A549 (cell line): ENCODE results near the gene POLR3GL. TPM values are rescaled to one million over a fixed set of nuclear protein-coding genes. Genes with fewer than 3 reads are reported as not detected.

Source experiments
- ATAC-seq, 2 experiments: fragments of 200-7000 bp in 1 of 2; fragments of >200 bp in 1 of 2; cut with Nextera tagmentation in 1 of 2; cut with Tn5 transposase in 1 of 2; 3 replicates each; pipeline versions ENCODE4 v1.8.0 to v1.9.1; 2018 to 2020; ENCODE audit warnings: mild to moderate bottlenecking in 1 of 2, moderate library complexity in 1 of 2
- CTCF ChIA-PET: fragments of 300-600 bp; sonication (Branson Sonifier 250); formaldehyde crosslinking; extraction: SDS; loops from one replicate; lab custom pipeline; 2021; ENCODE audit warnings: antibody characterized with exemption, inconsistent platforms; lab: Yijun Ruan, JAX
- POLR2A ChIA-PET: fragments of 350-600 bp; formaldehyde crosslinking; extraction: SDS; loops from one replicate; lab custom pipeline; 2021; ENCODE audit warnings: antibody characterized with exemption, inconsistent platforms; lab: Yijun Ruan, JAX
- DNase-seq, 2 experiments: peaks; one replicate each; pipeline versions ENCODE4 v3.0.0 to v3.0.0-alpha.2; 2011 to 2016; ENCODE audit warnings: low read depth in 1 of 2, low spot score in 1 of 2
- FAIRE-seq: peaks from 2 replicates; lab custom pipeline; 2011; peaks lifted over from hg19 to GRCh38; lab: Jason Lieb, UNC
- H3K27ac ChIP-seq, 2 experiments: fragments of >200 bp; sonication (Bioruptor Twin); formaldehyde crosslinking; 3 replicates each; pipeline ENCODE4 v1.5.1; 2016 to 2017
- H3K4me1 ChIP-seq: fragments of >200 bp; sonication (Bioruptor Twin); formaldehyde crosslinking; 3 replicates; pipeline ENCODE4 v1.6.1; 2016
- H3K4me2 ChIP-seq: fragments of >200 bp; sonication (Bioruptor Twin); formaldehyde crosslinking; 3 replicates; pipeline ENCODE4 v1.6.1; 2016
- H3K4me3 ChIP-seq: fragments of >200 bp; sonication (Bioruptor Twin); formaldehyde crosslinking; 3 replicates; pipeline ENCODE4 v1.5.1; 2016
- H3K9me3 ChIP-seq: fragments of >200 bp; sonication (Bioruptor Twin); formaldehyde crosslinking; 3 replicates; pipeline ENCODE4 v1.6.1; 2016
- BHLHE40 ChIP-seq: IDR thresholded peaks from 2 replicates; pipeline ENCODE4 v1.6.1; 2012; ENCODE audit warnings: low read depth, low read length, inconsistent platforms
- CBX8 ChIP-seq: fragments of 200-600 bp; sonication (generic); IDR thresholded peaks from 2 replicates; pipeline ENCODE4 v1.6.1; 2016
- CHD2 ChIP-seq: fragments of 150-350 bp; IDR thresholded peaks from 2 replicates; pipeline ENCODE4 v1.6.1; 2014; ENCODE audit warnings: low read length; ENCODE audit not compliant: partially characterized antibody
- EHF ChIP-seq: fragments of 250-450 bp; sonication (Bioruptor Pico); IDR thresholded peaks from 2 replicates; pipeline ENCODE4 v1.5.0; 2020; ENCODE audit warnings: mild to moderate bottlenecking
- EP300 ChIP-seq, 2 experiments: fragments of >200 bp; sonication (Bioruptor Twin); formaldehyde crosslinking; IDR thresholded peaks; 2 replicates in 1 of 2; 3 replicates in 1 of 2; pipeline ENCODE4 v1.6.1; 2016 to 2017
- HDAC2 ChIP-seq: fragments of 200-600 bp; sonication (generic); IDR thresholded peaks from 2 replicates; pipeline ENCODE4 v1.6.1; 2016
- HOXA7 ChIP-seq: fragments of 250-450 bp; sonication (Bioruptor Pico); IDR thresholded peaks from 2 replicates; pipeline ENCODE4 v1.5.0; 2020; ENCODE audit warnings: mild to moderate bottlenecking, moderate library complexity
- MAZ ChIP-seq: fragments of 150-350 bp; IDR thresholded peaks from 2 replicates; pipeline ENCODE4 v1.6.1; 2014; ENCODE audit warnings: antibody characterized with exemption, low read depth, low read length, borderline replicate concordance
- MYC ChIP-seq: IDR thresholded peaks from 2 replicates; pipeline ENCODE4 v1.6.1; 2012; ENCODE audit warnings: mild to moderate bottlenecking, inconsistent platforms, low read length, improper control_type of control experiment, borderline replicate concordance
- NR3C1 ChIP-seq: fragments of >200 bp; sonication (Bioruptor Twin); formaldehyde crosslinking; IDR thresholded peaks from 3 replicates; pipeline ENCODE4 v1.6.1; 2017
- RAD21 ChIP-seq, 2 experiments: fragments of >200 bp in 1 of 2; sonication (Bioruptor Twin) in 1 of 2; formaldehyde crosslinking in 1 of 2; IDR thresholded peaks in 1 of 2; conservative IDR thresholded peaks in 1 of 2; 2 replicates in 1 of 2; 3 replicates in 1 of 2; pipeline ENCODE4 v1.6.1; 2012 to 2018; ENCODE audit warnings: inconsistent platforms in 1 of 2
- RCOR1 ChIP-seq: fragments of 150-350 bp; IDR thresholded peaks from 2 replicates; pipeline ENCODE4 v1.6.1; 2014; ENCODE audit warnings: antibody characterized with exemption, low read length, low read depth
- SREBF2 ChIP-seq: fragments of 450-650 bp; IDR thresholded peaks from 2 replicates; pipeline ENCODE4 v1.6.1; 2014; ENCODE audit warnings: mild to moderate bottlenecking, moderate library complexity
- TFCP2L1 ChIP-seq: fragments of 250-450 bp; sonication (Bioruptor Pico); IDR thresholded peaks from 2 replicates; pipeline ENCODE4 v1.5.0; 2021; ENCODE audit warnings: mild to moderate bottlenecking
- ZFP36 ChIP-seq: fragments of 450-650 bp; IDR thresholded peaks from 2 replicates; pipeline ENCODE4 v1.6.1; 2014; ENCODE audit warnings: borderline replicate concordance; ENCODE audit not compliant: partially characterized antibody
- ZNF302 ChIP-seq: fragments of 250-450 bp; sonication (Bioruptor Pico); IDR thresholded peaks from 2 replicates; pipeline ENCODE4 v1.9.0; 2021; ENCODE audit warnings: inconsistent platforms, mild to moderate bottlenecking, moderate library complexity
- WGBS: methylation state at CpG from one replicate; pipeline ENCODE4 v1.1.6; 2017; ENCODE audit errors: missing lambda C conversion rate; 5-methylcytosine and 5-hydroxymethylcytosine counted together
- polyA plus RNA-seq, 4 experiments: library from polyadenylated mRNA; depleted of rRNA in 3 of 4; stranded (reverse); fragments of >200 nt; fragmentation: RNase III in 1 of 4; extraction: RNeasy Plus Mini Kit Qiagen cat#74134 plus additional on column Dnase treatment in 1 of 4; gene quantifications; 2 replicates in 3 of 4; 3 replicates in 1 of 4; pipeline ENCODE4 v1.2.3, GENCODE V29; 2011 to 2017
- TF ChIP-seq, protein P1 (sequence below): fragments of 200-600 bp; sonication (generic); IDR thresholded peaks from 2 replicates; pipeline ENCODE4 v1.6.1; 2016; ENCODE audit warnings: antibody characterized with exemption, mild to moderate bottlenecking, moderate library complexity
- TF ChIP-seq, protein P2 (sequence below): IDR thresholded peaks from 2 replicates; pipeline ENCODE4 v1.6.1; 2012; ENCODE audit warnings: low read depth, borderline replicate concordance
- TF ChIP-seq, protein P3 (sequence below): fragments of 450-650 bp; IDR thresholded peaks from 2 replicates; pipeline ENCODE4 v1.6.1; 2014; ENCODE audit warnings: antibody characterized with exemption
- TF ChIP-seq, protein P4 (sequence below): fragments of >200 bp; sonication (Bioruptor Twin); formaldehyde crosslinking; IDR thresholded peaks from 3 replicates; pipeline ENCODE4 v1.6.1; 2016
- TF ChIP-seq, protein P5 (sequence below): IDR thresholded peaks from 2 replicates; pipeline ENCODE4 v1.6.1; 2012

POLR3GL gene
- polyA plus RNA-seq, 2 of the 4 experiments (the other 2 are of a cell fraction) = 12.6 to 15.7 TPM

DNA sequence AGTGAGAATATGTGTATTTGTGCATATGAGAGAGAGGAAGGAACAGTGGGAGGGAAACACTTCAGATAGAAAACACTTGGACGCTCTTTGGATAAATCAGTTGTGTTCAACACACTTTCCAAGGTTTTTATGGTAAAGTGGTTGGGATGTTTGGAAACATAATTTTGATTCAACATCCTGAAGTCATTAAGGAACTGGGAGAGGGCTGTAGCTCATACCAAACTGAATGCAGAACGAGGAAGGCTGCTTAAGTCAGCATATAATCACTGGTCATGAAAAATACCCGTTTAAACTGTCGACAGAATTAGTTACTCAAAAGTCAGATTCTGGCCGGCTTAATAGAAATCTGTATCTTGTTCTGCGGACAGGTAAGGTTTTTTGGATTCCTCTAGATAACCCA is 21.6 kb upstream of the POLR3GL start:
- ChIA-PET CTCF (interaction anchor here (0.8 to 2.3 kb wide), 8 partner anchors 15 to 98 kb away, joined by 3 to 8 read pairs (median 4); partner anchors contain the start of genes ITGA10, LIX1L, NUDT17 and RBM8A), POLR2A (interaction anchor here (1.5 kb wide), 1 partner anchor 14 kb away, joined by 3 read pairs; no protein-coding TSS in a partner anchor)
- no peak for DNase-seq
- no peak overlapping the region for H3K27ac ChIP-seq
- no peak overlapping the region for H3K4me3 ChIP-seq
- no peak overlapping the region for H3K4me2 ChIP-seq
- ATAC-seq = no peak
- TF ChIP-seq HOXA7 (CRISPR knock-in tag) = no peak
- TF ChIP-seq BHLHE40 = no peak
- TF ChIP-seq HDAC2 = no peak
- TF ChIP-seq, protein P1, sequence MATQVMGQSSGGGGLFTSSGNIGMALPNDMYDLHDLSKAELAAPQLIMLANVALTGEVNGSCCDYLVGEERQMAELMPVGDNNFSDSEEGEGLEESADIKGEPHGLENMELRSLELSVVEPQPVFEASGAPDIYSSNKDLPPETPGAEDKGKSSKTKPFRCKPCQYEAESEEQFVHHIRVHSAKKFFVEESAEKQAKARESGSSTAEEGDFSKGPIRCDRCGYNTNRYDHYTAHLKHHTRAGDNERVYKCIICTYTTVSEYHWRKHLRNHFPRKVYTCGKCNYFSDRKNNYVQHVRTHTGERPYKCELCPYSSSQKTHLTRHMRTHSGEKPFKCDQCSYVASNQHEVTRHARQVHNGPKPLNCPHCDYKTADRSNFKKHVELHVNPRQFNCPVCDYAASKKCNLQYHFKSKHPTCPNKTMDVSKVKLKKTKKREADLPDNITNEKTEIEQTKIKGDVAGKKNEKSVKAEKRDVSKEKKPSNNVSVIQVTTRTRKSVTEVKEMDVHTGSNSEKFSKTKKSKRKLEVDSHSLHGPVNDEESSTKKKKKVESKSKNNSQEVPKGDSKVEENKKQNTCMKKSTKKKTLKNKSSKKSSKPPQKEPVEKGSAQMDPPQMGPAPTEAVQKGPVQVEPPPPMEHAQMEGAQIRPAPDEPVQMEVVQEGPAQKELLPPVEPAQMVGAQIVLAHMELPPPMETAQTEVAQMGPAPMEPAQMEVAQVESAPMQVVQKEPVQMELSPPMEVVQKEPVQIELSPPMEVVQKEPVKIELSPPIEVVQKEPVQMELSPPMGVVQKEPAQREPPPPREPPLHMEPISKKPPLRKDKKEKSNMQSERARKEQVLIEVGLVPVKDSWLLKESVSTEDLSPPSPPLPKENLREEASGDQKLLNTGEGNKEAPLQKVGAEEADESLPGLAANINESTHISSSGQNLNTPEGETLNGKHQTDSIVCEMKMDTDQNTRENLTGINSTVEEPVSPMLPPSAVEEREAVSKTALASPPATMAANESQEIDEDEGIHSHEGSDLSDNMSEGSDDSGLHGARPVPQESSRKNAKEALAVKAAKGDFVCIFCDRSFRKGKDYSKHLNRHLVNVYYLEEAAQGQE = no peak
- no peak for TF ChIP-seq SREBF2
- no peaks in the 10 kb centered on the region for H3K9me3 ChIP-seq
- 92% methylated on average over 6 of the region's 6 CpGs for WGBS
- no peaks in the 10 kb centered on the region for H3K4me1 ChIP-seq
- no peak for FAIRE-seq

DNA sequence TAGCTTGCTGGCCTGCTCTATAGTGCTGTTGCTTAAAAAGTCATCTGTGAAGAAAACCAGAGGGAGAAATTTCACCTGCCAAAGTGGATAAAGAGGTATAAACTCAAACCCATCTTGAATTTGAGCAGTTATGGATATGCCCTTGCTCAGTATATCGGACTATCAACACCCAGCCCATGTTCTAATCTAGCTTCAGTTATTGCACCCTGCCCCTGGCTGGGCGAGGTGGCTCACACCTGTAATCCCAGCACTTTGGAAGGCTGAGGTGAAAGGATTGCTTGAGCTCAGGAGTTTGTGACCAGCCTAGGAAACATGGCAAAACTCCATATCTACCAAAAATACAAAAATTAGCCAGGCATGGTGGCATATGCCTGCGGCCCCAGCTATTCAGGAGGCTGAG is 20.0 kb upstream of the POLR3GL start:
- ChIA-PET POLR2A (interaction anchor here (1.8 kb wide), 1 partner anchor 17 kb away, joined by 7 read pairs; the partner anchor contains the start of gene RBM8A), CTCF (interaction anchor here (0.7 to 2.3 kb wide), 5 partner anchors 9 to 99 kb away, joined by 3 to 8 read pairs (median 4); partner anchors contain the start of genes LIX1L and NUDT17)
- no peak for FAIRE-seq
- WGBS = 94% methylated on average over 3 of the region's 3 CpGs
- no peak for DNase-seq
- H3K9me3 ChIP-seq = no peaks in the 10 kb centered on the region
- no peak overlapping the region for H3K27ac ChIP-seq
- no peaks in the 10 kb centered on the region for H3K4me1 ChIP-seq
- no peak overlapping the region for H3K4me2 ChIP-seq
- H3K4me3 ChIP-seq = no peak overlapping the region
- TF ChIP-seq, protein P2, sequence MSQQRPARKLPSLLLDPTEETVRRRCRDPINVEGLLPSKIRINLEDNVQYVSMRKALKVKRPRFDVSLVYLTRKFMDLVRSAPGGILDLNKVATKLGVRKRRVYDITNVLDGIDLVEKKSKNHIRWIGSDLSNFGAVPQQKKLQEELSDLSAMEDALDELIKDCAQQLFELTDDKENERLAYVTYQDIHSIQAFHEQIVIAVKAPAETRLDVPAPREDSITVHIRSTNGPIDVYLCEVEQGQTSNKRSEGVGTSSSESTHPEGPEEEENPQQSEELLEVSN = no peak
- no peak for TF ChIP-seq EP300 (IDR thresholded peaks at IDR 0.05)
- no peak for TF ChIP-seq MAZ
- no peak for TF ChIP-seq EHF (CRISPR knock-in tag)
- TF ChIP-seq, protein P3, sequence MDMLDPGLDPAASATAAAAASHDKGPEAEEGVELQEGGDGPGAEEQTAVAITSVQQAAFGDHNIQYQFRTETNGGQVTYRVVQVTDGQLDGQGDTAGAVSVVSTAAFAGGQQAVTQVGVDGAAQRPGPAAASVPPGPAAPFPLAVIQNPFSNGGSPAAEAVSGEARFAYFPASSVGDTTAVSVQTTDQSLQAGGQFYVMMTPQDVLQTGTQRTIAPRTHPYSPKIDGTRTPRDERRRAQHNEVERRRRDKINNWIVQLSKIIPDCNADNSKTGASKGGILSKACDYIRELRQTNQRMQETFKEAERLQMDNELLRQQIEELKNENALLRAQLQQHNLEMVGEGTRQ = no peak
- no peak for TF ChIP-seq RCOR1
- TF ChIP-seq SREBF2 = no peak
- no peak for TF ChIP-seq TFCP2L1
- TF ChIP-seq, protein P4, sequence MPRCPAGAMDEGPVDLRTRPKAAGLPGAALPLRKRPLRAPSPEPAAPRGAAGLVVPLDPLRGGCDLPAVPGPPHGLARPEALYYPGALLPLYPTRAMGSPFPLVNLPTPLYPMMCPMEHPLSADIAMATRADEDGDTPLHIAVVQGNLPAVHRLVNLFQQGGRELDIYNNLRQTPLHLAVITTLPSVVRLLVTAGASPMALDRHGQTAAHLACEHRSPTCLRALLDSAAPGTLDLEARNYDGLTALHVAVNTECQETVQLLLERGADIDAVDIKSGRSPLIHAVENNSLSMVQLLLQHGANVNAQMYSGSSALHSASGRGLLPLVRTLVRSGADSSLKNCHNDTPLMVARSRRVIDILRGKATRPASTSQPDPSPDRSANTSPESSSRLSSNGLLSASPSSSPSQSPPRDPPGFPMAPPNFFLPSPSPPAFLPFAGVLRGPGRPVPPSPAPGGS = no peak
- TF ChIP-seq ZFP36 = no peak
- TF ChIP-seq ZNF302 (CRISPR knock-in tag) = no peak
- TF ChIP-seq, protein P5, sequence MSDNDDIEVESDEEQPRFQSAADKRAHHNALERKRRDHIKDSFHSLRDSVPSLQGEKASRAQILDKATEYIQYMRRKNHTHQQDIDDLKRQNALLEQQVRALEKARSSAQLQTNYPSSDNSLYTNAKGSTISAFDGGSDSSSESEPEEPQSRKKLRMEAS = no peak
- no peak for TF ChIP-seq CBX8
- no peak for TF ChIP-seq NR3C1
- no peak for TF ChIP-seq RAD21 (conservative IDR thresholded peaks at IDR 0.05 in 1 of 2, IDR thresholded peaks at IDR 0.05 in 1 of 2)
- no peak for TF ChIP-seq MYC
- no peak for TF ChIP-seq CHD2
- no peak for ATAC-seq
